ENCODE data around the gene OGN.
A peak's percentile ranks its signal among the peaks of the same experiment; 100 is the strongest.

Gene OGN

DNA sequence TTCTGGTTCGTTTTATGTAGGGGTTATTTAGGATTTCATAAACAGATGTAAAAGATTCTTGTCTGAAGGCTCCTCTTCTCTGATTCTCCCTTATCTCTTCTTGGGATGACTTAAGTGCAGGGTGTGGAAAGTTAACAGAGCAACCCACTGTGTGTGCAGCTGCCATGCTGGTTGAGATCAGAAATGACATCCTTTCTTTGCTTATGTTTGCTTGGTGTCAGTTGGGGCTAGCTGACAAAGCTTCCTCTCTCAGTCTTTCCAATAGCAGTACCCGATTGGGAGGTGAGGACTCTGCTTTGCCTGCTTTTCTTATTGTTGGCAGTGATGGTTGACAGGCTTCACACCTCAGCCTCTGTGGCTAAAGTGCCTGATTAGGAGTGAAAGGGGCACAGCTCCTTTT is 26.5 kb downstream of the OGN start:
- TF ChIP-seq, protein P1, sequence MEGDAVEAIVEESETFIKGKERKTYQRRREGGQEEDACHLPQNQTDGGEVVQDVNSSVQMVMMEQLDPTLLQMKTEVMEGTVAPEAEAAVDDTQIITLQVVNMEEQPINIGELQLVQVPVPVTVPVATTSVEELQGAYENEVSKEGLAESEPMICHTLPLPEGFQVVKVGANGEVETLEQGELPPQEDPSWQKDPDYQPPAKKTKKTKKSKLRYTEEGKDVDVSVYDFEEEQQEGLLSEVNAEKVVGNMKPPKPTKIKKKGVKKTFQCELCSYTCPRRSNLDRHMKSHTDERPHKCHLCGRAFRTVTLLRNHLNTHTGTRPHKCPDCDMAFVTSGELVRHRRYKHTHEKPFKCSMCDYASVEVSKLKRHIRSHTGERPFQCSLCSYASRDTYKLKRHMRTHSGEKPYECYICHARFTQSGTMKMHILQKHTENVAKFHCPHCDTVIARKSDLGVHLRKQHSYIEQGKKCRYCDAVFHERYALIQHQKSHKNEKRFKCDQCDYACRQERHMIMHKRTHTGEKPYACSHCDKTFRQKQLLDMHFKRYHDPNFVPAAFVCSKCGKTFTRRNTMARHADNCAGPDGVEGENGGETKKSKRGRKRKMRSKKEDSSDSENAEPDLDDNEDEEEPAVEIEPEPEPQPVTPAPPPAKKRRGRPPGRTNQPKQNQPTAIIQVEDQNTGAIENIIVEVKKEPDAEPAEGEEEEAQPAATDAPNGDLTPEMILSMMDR (conservative IDR thresholded peaks at IDR 0.05; ENCODE audit: low read depth, low read length): no peak
- H3K4me3 ChIP-seq (ENCODE audit: low read depth, low read length): no peak overlapping the region
- no peak for DNase-seq (ENCODE audit: low read depth)

GRCh38 chr9:92373167-92373566 is 31.2 kb downstream of the OGN start:
- DNase-seq (ENCODE audit: low read depth): no peak
- TF ChIP-seq, protein P1 (conservative IDR thresholded peaks at IDR 0.05; ENCODE audit: low read depth, low read length): no peak
- H3K4me3 ChIP-seq (ENCODE audit: low read depth, low read length): no peak overlapping the region

- H3K4me3 ChIP-seq (ENCODE audit: low read depth, low read length): no peak overlapping the region
- no peak for DNase-seq (ENCODE audit: low read depth)
- TF ChIP-seq, protein P1 (conservative IDR thresholded peaks at IDR 0.05; ENCODE audit: low read depth, low read length): no peak
These were observed 35.3 kb downstream of the OGN start for GRCh38 chr9:92369075-92369474.

DNA sequence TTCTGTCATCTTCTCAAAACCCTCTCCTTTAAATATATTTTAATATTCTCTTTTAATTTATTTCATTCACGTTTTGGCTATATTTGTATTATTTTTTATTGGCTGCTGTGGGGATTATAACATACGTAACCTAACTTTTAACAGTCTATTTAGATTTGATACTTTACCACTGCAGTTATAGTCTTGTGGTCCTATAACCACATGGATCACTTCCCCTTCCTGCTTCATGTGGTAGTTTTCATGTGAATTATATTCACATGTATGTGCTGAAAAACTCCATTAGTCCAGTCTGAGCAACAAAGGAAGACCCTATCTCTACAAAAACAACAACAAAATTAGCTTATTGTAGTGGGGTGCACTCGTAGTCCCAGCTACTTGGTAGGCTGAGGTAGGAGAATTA is 44.3 kb downstream of the OGN start:
- no peak overlapping the region for H3K4me3 ChIP-seq (ENCODE audit: low read depth, low read length)
- no peak for DNase-seq (ENCODE audit: low read depth)
- TF ChIP-seq, protein P1 (conservative IDR thresholded peaks at IDR 0.05; ENCODE audit: low read depth, low read length): no peak

DNA sequence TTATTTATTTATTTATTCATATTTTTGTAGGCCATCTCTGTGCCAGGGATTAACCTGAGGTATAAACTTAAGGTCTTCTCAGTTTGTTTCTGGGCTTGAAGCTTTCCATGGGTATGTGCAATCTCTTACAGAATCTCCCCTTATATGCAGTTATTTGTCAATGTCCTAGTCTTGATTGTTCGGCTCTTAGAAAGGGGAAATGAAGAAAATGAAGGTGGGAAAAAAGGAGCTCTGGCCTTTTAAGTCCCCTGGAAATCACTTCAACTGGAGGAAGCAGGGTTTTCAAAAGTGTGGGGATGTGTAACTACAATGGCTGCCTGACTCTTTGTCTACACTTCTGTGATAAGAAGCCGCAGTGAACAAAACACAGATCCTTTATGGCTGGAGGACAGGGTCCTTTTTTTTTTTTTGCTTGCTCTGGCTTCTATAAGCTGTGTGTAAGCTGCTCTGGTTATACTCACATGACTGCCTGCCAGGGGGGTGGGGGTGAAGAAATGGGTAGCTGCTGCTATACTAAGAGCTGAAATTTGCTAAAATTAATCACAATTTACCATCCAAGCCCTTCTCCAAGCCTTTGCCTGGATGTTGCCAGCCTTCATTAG is 44.9 kb downstream of the OGN start:
- DNase-seq (ENCODE audit: low read depth): no peak
- H3K4me3 ChIP-seq (ENCODE audit: low read depth, low read length): no peak overlapping the region
- TF ChIP-seq, protein P1 (conservative IDR thresholded peaks at IDR 0.05; ENCODE audit: low read depth, low read length): no peak

DNA sequence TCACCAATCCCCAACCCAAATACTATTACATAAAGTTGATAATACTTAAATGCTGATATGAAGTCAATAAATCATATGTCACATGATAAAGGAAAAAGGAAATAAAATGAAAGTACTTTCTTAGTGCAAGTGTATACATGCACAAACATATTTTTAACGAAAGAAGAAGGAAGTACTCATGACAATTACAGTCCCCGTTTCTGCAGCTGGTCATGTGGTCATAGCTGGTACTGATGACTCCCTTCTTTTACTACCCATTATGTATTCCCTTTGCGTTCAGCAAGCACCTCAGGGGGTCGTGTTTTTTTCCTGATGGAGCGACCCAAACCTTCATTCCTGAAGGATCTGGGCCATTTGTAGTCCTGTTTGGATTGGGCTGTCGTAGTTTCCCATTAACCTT is 51.3 kb downstream of the OGN start:
- H3K4me3 ChIP-seq (ENCODE audit: low read depth, low read length): no peak overlapping the region
- DNase-seq (ENCODE audit: low read depth): no peak
- TF ChIP-seq, protein P1 (conservative IDR thresholded peaks at IDR 0.05; ENCODE audit: low read depth, low read length): no peak

- DNase-seq (ENCODE audit: low read depth): peak; percentile 4
- H3K4me3 ChIP-seq (ENCODE audit: low read depth, low read length): no peak overlapping the region
- TF ChIP-seq, protein P1 (conservative IDR thresholded peaks at IDR 0.05; ENCODE audit: low read depth, low read length): no peak
These were observed 53.6 kb downstream of the OGN start for GRCh38 chr9:92350740-92351133.
